K562 (cell line): ENCODE data around the gene OR10H5.

Source experiments
- EZH2 ChIP-seq: IDR thresholded peaks from 2 replicates; pipeline ENCODE4 v1.6.1; 2012; ENCODE audit warnings: low read depth, mild to moderate bottlenecking, inconsistent platforms, low read length, borderline replicate concordance
- NFIC ChIP-seq: fragments of 450-650 bp; IDR thresholded peaks from 2 replicates; pipeline ENCODE4 v1.6.1; 2017; ENCODE audit warnings: mild to moderate bottlenecking, inconsistent platforms
- TF ChIP-seq, protein P1 (sequence below), 3 experiments: IDR thresholded peaks in 2 of 3; conservative IDR thresholded peaks in 1 of 3; 2 replicates each; pipeline ENCODE4 v1.5.1; 2011 to 2012; ENCODE audit warnings: low read length in 3 of 3, mild to moderate bottlenecking in 3 of 3, control low read depth in 2 of 3, improper control_type of control experiment in 1 of 3, inconsistent platforms in 1 of 3, low read depth in 1 of 3, mixed read lengths in 1 of 3, moderate library complexity in 1 of 3; ENCODE audit not compliant: insufficient read depth in 2 of 3

DNA sequence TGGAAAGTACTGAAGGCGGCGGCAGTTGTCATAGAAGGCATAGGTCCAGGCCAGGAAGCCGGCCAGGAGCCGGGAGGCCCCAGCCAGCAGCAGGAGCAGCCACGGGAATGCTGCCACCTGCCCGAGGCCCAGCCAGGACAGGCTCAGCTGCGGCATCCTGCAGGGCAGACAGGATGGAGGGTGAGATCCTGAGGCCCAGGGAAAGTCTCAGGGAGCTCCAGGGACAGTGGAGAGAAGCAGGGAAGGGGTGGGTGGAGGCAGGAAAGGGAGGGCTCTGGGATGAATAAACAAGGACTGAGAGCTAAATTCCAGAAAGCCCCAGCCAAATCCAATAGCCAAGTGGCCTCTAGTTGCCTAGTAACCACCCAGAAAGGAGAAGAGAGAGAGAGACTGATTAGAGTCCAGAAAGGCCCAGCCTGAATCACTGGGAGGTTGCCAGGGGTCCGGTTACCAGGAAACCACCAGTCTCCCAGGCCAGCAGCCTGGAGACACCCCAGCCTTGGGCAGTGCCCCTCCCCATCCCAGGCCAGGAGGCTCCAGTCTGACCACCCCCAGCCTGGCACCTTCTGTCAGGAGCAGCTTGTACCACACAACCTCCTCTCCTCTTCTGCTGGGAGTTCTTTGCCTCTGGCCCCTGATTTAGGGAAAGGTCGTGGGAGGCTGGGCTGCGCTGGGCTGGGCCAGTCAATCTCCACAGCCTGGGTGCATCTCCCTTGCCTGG, 7.5 kb upstream of the OR10H5 start:
- TF ChIP-seq EZH2: no peak
- TF ChIP-seq, protein P1, sequence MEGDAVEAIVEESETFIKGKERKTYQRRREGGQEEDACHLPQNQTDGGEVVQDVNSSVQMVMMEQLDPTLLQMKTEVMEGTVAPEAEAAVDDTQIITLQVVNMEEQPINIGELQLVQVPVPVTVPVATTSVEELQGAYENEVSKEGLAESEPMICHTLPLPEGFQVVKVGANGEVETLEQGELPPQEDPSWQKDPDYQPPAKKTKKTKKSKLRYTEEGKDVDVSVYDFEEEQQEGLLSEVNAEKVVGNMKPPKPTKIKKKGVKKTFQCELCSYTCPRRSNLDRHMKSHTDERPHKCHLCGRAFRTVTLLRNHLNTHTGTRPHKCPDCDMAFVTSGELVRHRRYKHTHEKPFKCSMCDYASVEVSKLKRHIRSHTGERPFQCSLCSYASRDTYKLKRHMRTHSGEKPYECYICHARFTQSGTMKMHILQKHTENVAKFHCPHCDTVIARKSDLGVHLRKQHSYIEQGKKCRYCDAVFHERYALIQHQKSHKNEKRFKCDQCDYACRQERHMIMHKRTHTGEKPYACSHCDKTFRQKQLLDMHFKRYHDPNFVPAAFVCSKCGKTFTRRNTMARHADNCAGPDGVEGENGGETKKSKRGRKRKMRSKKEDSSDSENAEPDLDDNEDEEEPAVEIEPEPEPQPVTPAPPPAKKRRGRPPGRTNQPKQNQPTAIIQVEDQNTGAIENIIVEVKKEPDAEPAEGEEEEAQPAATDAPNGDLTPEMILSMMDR (IDR thresholded peaks at IDR 0.05 in 2 of 3, conservative IDR thresholded peaks at IDR 0.05 in 1 of 3; ENCODE audit: insufficient read depth in 2 of 3, low read depth in 1 of 3, low read length in 3 of 3): no peak
- no peak for TF ChIP-seq NFIC
